Heart right ventricle (tissue), 16 donors: ENCODE results near the gene CDH13. TPM values are rescaled to one million over a fixed set of nuclear protein-coding genes. Genes with fewer than 3 reads are reported as not detected.

Experiments used
- ATAC-seq, 8 donors: fragments of 200-7000 bp; cut with Tn5 transposase; one replicate each; pipeline ENCODE4 v1.9.1; 2020; ENCODE audit warnings: mild to moderate bottlenecking in 8 of 8, moderate library complexity in 8 of 8, moderate number of reproducible peaks in 1 of 8
- DNase-seq, 2 donors: peaks; one replicate each; pipeline ENCODE4 v3.0.0-alpha.2; 2020
- H3K27ac ChIP-seq, 10 donors: fragments of 200-600 bp; sonication (generic) in 2 of 10; one replicate each; pipeline versions ENCODE4 v1.5.0 to v1.8.0; 2020 to 2022; ENCODE audit warnings: mild to moderate bottlenecking in 3 of 10
- H3K27me3 ChIP-seq, 7 donors: fragments of 200-600 bp; one replicate each; pipeline ENCODE4 v1.8.0; 2021 to 2022; ENCODE audit warnings: mild to moderate bottlenecking in 2 of 7
- H3K36me3 ChIP-seq, 9 donors: fragments of 200-600 bp; sonication (generic) in 1 of 9; one replicate each; pipeline versions ENCODE4 v1.5.0 to v1.8.0; 2020 to 2022; ENCODE audit warnings: mild to moderate bottlenecking in 2 of 9
- H3K4me1 ChIP-seq, 9 donors: fragments of 200-600 bp; sonication (generic) in 1 of 9; one replicate each; pipeline versions ENCODE4 v1.5.0 to v1.8.0; 2020 to 2022; ENCODE audit warnings: mild to moderate bottlenecking in 4 of 9
- H3K4me3 ChIP-seq, 10 donors: fragments of 200-600 bp; sonication (generic) in 2 of 10; one replicate each; pipeline versions ENCODE4 v1.5.0 to v1.8.0; 2020 to 2022; ENCODE audit warnings: mild to moderate bottlenecking in 7 of 10, moderate library complexity in 2 of 10
- H3K9me3 ChIP-seq, 11 donors: fragments of 200-600 bp in 10 of 11; sonication (generic) in 2 of 11; one replicate each; pipeline versions ENCODE4 v1.5.0 to v1.8.0; 2013 to 2022; ENCODE audit warnings: mild to moderate bottlenecking in 2 of 11, control low read depth in 1 of 11, moderate library complexity in 1 of 11
- WGBS, 2 donors: extraction: QIAGEN DNeasy Blood & Tissue Kit; methylation state at CpG; one replicate each; pipeline ENCODE4 v1.1.7; 2013; ENCODE audit warnings: inconsistent platforms in 1 of 2; 5-methylcytosine and 5-hydroxymethylcytosine counted together
- intact Hi-C, 10 donors: fragments of 100-400 bp; cut with DNase I; formaldehyde crosslinking; loops; one replicate each; pipeline versions ENCODE4 v1.11.1 to v1.14.2; 2022
- polyA plus RNA-seq, 2 donors: library from polyadenylated mRNA; stranded (reverse); fragments of 200-250 nt; gene quantifications; one replicate each; pipeline ENCODE4 v1.2.3, GENCODE V29; 2013
- total RNA-seq, 10 donors: library from RNA; stranded (reverse); fragmentation: NEBNext Ultra II Directional in 3 of 10; extraction: Animal tissue kit (Norgen Biotek cat#: 25700) in 3 of 10; gene quantifications; one replicate each; pipeline versions ENCODE4 v1.2.1 to v1.2.4, GENCODE V29; 2021 to 2023
- TF ChIP-seq, protein P1 (sequence below), 9 donors: fragments of 200-600 bp; sonication (generic) in 2 of 9; IDR thresholded peaks; one replicate each; pipeline versions ENCODE4 v1.5.0 to v1.8.0; 2021 to 2022; ENCODE audit warnings: antibody characterized with exemption in 9 of 9, mild to moderate bottlenecking in 5 of 9, moderate library complexity in 1 of 9
- donor health status: Arrhythmogenic right ventricular cardiomyopathy.
- donor health status: ischemic (EF 13 %, LVEDD 7.1; RV severe dilation, severe dysfunction).
- donor health status: healthy with polysubstance abuse.
- donor health status: DM: no; HTN: yes; CAD: no.
- donor health status: DM: no; HTN: no; CAD: no.
- donor health status: ischemic (EF 25% LVEDD 6.9; RV normal size, moderate dysfunction).
- donor health status: ischemic (EF 25% LVEDD 5.7; RV mildly dilated, moderate dysfunction).
- donor health status: healthy.
- donor health status: DM: yes; HTN: yes; CAD: no.
- donor health status: Ischemic cardiomyopathy.
- donor health status: ischemic (EF 35%, LVEDD 5.7; RV mildly dilated, moderate dysfunction).
- donor health status: nonischemic (EF 11% LVEDD 7.7; RV severe dilation, severe dysfunction).
- donor health status: DM: yes; HTN: yes; CAD: no.
- donor health status: PGD.
- donor health status: ischemic (EF 29% LVEDD 5.4; RV normal size, mild dysfunction).
- donor health status: nonischemic (EF 23%, LVEDD 6.1; RV moderate dilation, normal function).

Gene CDH13
- total and polyA plus RNA-seq, 12 donors = 15.5 to 221 (median 168) TPM

GRCh38 chr16:83774066-83774465, 1147.3 kb downstream of the CDH13 start:
- ATAC-seq = peak in 2 of 8 donors; percentile 20 to 65
- WGBS, 2 donors = 90 to 93% methylated on average over 4 of the region's 4 CpGs
- no peak for DNase-seq
- Histone ChIP-seq H3K27ac (peak overlapping the region in 1 of 10 donors; percentile 58), H3K27me3 (no peaks in the 10 kb centered on the region), H3K9me3 (no peaks in the 10 kb centered on the region), H3K4me3 (no peak overlapping the region), H3K4me1 (peaks cover 0 to 44% (median 22%) of the 10 kb centered on the region in 9 donors), H3K36me3 (no peaks in the 10 kb centered on the region)
- TF ChIP-seq, protein P1, sequence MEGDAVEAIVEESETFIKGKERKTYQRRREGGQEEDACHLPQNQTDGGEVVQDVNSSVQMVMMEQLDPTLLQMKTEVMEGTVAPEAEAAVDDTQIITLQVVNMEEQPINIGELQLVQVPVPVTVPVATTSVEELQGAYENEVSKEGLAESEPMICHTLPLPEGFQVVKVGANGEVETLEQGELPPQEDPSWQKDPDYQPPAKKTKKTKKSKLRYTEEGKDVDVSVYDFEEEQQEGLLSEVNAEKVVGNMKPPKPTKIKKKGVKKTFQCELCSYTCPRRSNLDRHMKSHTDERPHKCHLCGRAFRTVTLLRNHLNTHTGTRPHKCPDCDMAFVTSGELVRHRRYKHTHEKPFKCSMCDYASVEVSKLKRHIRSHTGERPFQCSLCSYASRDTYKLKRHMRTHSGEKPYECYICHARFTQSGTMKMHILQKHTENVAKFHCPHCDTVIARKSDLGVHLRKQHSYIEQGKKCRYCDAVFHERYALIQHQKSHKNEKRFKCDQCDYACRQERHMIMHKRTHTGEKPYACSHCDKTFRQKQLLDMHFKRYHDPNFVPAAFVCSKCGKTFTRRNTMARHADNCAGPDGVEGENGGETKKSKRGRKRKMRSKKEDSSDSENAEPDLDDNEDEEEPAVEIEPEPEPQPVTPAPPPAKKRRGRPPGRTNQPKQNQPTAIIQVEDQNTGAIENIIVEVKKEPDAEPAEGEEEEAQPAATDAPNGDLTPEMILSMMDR (IDR thresholded peaks at IDR 0.05) = no peak
- intact Hi-C loops = no loop called here

- H3K4me3 ChIP-seq = no peak overlapping the region
- ATAC-seq = no peak
- WGBS, 2 donors = 85 to 91% methylated on average over 9 of the region's 9 CpGs
- no peaks in the 10 kb centered on the region for H3K36me3 ChIP-seq
- TF ChIP-seq, protein P1 (IDR thresholded peaks at IDR 0.05) = no peak
- peaks cover 3 to 42% (median 25%) of the 10 kb centered on the region in 9 donors for H3K4me1 ChIP-seq
- no peak overlapping the region for H3K27ac ChIP-seq
- intact Hi-C loops = no loop called here
- DNase-seq = no peak
- no peaks in the 10 kb centered on the region for H3K9me3 ChIP-seq
- H3K27me3 ChIP-seq = no peaks in the 10 kb centered on the region
Measured at GRCh38 chr16:83776944-83777343, 1150.2 kb downstream of the CDH13 start.

DNA sequence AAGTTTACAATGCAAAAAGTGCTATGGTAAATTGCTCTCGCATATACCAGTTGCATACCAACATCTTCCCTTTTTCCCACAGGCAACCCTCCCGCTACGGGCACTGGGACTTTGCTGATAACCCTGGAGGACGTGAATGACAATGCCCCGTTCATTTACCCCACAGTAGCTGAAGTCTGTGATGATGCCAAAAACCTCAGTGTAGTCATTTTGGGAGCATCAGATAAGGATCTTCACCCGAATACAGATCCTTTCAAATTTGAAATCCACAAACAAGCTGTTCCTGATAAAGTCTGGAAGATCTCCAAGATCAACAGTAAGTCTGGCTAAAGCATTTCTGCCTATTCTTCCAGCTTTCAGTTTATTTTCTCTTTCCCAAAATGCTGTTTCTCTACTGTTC, 1153.1 kb downstream of the CDH13 start:
- intact Hi-C loops = no loop called here
- Histone ChIP-seq H3K27ac (peak overlapping the region in 2 of 10 donors; percentile 11 to 39), H3K27me3 (no peaks in the 10 kb centered on the region), H3K9me3 (no peaks in the 10 kb centered on the region), H3K36me3 (peaks cover 0 to 3% (median 0%) of the 10 kb centered on the region in 9 donors), H3K4me3 (peak overlapping the region in 3 of 10 donors; percentile 3 to 10 (median 9)), H3K4me1 (peaks cover 3 to 45% (median 26%) of the 10 kb centered on the region in 9 donors)
- TF ChIP-seq, protein P1 (IDR thresholded peaks at IDR 0.05) = no peak
- DNase-seq (no peak), ATAC-seq (peak in 5 of 8 donors; percentile 29 to 64 (median 41))
- 22 to 33% methylated on average over 6 of the region's 6 CpGs for WGBS, 2 donors

DNA sequence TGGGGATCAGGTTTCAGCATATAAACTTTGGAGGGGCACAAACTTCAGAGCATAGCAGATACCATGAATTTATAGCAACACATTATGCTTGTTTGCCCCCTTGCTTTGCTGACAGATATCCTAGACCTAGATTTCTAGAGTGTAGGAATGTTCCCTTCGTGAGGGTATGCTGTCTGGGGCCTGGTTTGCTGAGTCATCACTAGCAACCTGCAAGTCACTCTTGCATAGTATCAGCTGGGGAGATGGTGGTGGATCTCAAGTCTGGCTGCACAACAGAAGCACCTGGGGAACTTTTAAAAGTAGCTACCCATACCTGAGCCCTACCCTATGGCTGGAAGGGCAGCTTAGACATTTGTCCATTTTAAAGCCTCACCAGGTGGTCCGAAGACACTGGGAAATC, 1158.7 kb downstream of the CDH13 start:
- no peak for DNase-seq
- ATAC-seq = no peak
- H3K27ac ChIP-seq = no peak overlapping the region
- no peaks in the 10 kb centered on the region for H3K9me3 ChIP-seq
- intact Hi-C loops = no loop called here
- H3K36me3 ChIP-seq = peaks cover 0 to 9% (median 0%) of the 10 kb centered on the region in 9 donors
- H3K27me3 ChIP-seq = no peaks in the 10 kb centered on the region
- H3K4me3 ChIP-seq = no peak overlapping the region
- peaks cover under 1 to 17% (median 8%) of the 10 kb centered on the region in 9 donors for H3K4me1 ChIP-seq
- TF ChIP-seq, protein P1 (IDR thresholded peaks at IDR 0.05) = no peak
- WGBS, 2 donors = 87 to 93% methylated on average over 2 of the region's 2 CpGs
